Gastrocnemius medialis (tissue), 4 donors: ENCODE results near the gene TBC1D22B.

Experiments used
- POLR2A ChIP-seq, 2 donors: fragments of 450-650 bp; IDR thresholded peaks; one replicate each; pipeline ENCODE4 v1.6.1; 2017; ENCODE audit warnings: antibody characterized with exemption in 2 of 2, mild to moderate bottlenecking in 2 of 2, moderate library complexity in 2 of 2
- TF ChIP-seq, protein P1 (sequence below), 5 experiments: fragments of 450-650 bp in 3 of 5; fragments of 200-600 bp in 2 of 5; sonication (generic) in 2 of 5; IDR thresholded peaks in 4 of 5; conservative IDR thresholded peaks in 1 of 5; 1 replicate in 4 of 5; 2 replicates in 1 of 5; pipeline ENCODE4 v1.5.1; 2016 to 2019; ENCODE audit warnings: antibody characterized with exemption in 5 of 5, mild to moderate bottlenecking in 3 of 5, moderate library complexity in 3 of 5

DNA sequence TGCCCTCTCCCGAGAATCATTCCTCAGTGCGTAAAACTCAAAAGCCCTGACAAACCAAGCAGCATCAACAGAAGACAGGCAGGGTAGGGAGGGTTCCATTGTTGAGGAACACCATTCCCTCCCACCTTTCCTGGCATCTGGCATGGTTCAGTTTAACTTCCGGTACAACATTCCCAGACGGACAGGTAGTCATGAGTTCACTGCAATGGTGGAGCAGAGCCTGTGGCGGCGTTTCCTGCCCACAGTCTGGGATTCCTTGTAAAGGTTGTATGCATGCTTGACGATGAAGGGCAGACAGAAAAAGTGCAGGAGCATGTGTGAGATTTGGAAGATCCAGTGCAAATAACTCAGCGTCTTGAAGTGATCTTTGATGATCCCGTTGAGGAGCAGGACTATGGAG lies 45.3 kb upstream of the TBC1D22B start:
- TF ChIP-seq, protein P1, sequence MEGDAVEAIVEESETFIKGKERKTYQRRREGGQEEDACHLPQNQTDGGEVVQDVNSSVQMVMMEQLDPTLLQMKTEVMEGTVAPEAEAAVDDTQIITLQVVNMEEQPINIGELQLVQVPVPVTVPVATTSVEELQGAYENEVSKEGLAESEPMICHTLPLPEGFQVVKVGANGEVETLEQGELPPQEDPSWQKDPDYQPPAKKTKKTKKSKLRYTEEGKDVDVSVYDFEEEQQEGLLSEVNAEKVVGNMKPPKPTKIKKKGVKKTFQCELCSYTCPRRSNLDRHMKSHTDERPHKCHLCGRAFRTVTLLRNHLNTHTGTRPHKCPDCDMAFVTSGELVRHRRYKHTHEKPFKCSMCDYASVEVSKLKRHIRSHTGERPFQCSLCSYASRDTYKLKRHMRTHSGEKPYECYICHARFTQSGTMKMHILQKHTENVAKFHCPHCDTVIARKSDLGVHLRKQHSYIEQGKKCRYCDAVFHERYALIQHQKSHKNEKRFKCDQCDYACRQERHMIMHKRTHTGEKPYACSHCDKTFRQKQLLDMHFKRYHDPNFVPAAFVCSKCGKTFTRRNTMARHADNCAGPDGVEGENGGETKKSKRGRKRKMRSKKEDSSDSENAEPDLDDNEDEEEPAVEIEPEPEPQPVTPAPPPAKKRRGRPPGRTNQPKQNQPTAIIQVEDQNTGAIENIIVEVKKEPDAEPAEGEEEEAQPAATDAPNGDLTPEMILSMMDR (IDR thresholded peaks at IDR 0.05 in 4 of 5, conservative IDR thresholded peaks at IDR 0.05 in 1 of 5), result no peak
- TF ChIP-seq POLR2A (IDR thresholded peaks at IDR 0.05), result no peak
